K562 (cell line): Measurements from ENCODE around the gene DYNC1I1. TPM values are rescaled to one million over a fixed set of nuclear protein-coding genes. Genes with fewer than 3 reads are reported as not detected.

Experiments
- ATAC-seq: fragments of 200-7000 bp; cut with Tn5 transposase; 3 replicates; pipeline ENCODE4 v1.9.1; 2020; ENCODE audit warnings: moderate library complexity
- BruUV-seq: library from RNA; stranded (reverse); fragments of 400-500 nt; replicated peaks from 2 replicates; lab custom pipeline; 2021; lab: Mats Ljungman, UMichigan
- CTCF ChIA-PET: fragments of 300-600 bp; formaldehyde crosslinking; extraction: SDS; loops from one replicate; lab custom pipeline; 2021; ENCODE audit warnings: low intra/inter-chr PET ratio; lab: Yijun Ruan, JAX
- POLR2A ChIA-PET: fragments of 300-600, 350-650 bp; sonication (Branson Sonifier 250); formaldehyde crosslinking; extraction: SDS; loops from one replicate; lab custom pipeline; 2021; ENCODE audit warnings: antibody characterized with exemption, inconsistent platforms; lab: Yijun Ruan, JAX
- DNase-seq, 4 experiments: peaks; one replicate each; pipeline versions ENCODE4 v3.0.0 to v3.0.0-alpha.2; 2011 to 2018; ENCODE audit warnings: low spot score in 3 of 4, mixed read lengths in 3 of 4; ENCODE audit errors: extremely low read depth in 1 of 4
- FAIRE-seq: peaks from 2 replicates; lab custom pipeline; 2011; peaks lifted over from hg19 to GRCh38; lab: Jason Lieb, UNC
- H2AFZ ChIP-seq: 2 replicates; pipeline ENCODE4 v1.6.0; 2011; ENCODE audit warnings: low read depth, low read length, control low read depth, inconsistent platforms
- H3K27ac ChIP-seq: fragments of 200-600 bp; 3 replicates; pipeline ENCODE4 v1.8.0; 2011; ENCODE audit warnings: low read depth, mild to moderate bottlenecking, control low read depth, inconsistent platforms, low read length, moderate library complexity, mixed read lengths; ENCODE audit errors: extremely low read depth
- H3K27me3 ChIP-seq, 2 experiments: fragments of 300-600 bp in 1 of 2; 2 replicates in 1 of 2; 3 replicates in 1 of 2; pipeline versions ENCODE4 v1.6.0 to v1.8.0; 2011; ENCODE audit warnings: inconsistent platforms in 2 of 2, low read length in 2 of 2, mild to moderate bottlenecking in 1 of 2, mixed read lengths in 1 of 2, moderate library complexity in 1 of 2; ENCODE audit not compliant: control insufficient read depth in 2 of 2, insufficient read depth in 2 of 2
- H3K36me3 ChIP-seq: fragments of 300-600 bp; 3 replicates; pipeline ENCODE4 v1.8.0; 2011; ENCODE audit warnings: mild to moderate bottlenecking, low read length, inconsistent platforms; ENCODE audit not compliant: control insufficient read depth, insufficient read depth
- H3K4me1 ChIP-seq, 2 experiments: fragments of 200-600 bp in 1 of 2; replicated peaks in 1 of 2; 2 replicates in 1 of 2; 3 replicates in 1 of 2; pipeline versions ENCODE4 v1.5.1 to v1.8.0; 2011; ENCODE audit warnings: inconsistent platforms in 2 of 2, low read length in 2 of 2, mild to moderate bottlenecking in 1 of 2, mixed read lengths in 1 of 2, moderate library complexity in 1 of 2; ENCODE audit not compliant: control insufficient read depth in 2 of 2, insufficient read depth in 2 of 2
- H3K4me2 ChIP-seq: 2 replicates; pipeline ENCODE4 v1.6.1; 2011; ENCODE audit warnings: low read length, control low read depth, inconsistent platforms, mixed read lengths; ENCODE audit not compliant: insufficient read depth
- H3K4me3 ChIP-seq: fragments of 200-600 bp; sonication (generic), shearing (Covaris generic); 2 replicates; pipeline ENCODE4 v1.5.1; 2016; ENCODE audit warnings: control low read depth, inconsistent platforms
- H3K79me2 ChIP-seq: fragments of 200-600 bp; 3 replicates; pipeline ENCODE4 v1.8.0; 2011; ENCODE audit warnings: low read length, inconsistent platforms; ENCODE audit not compliant: control insufficient read depth, insufficient read depth
- H3K9ac ChIP-seq, 2 experiments: 2 replicates each; pipeline versions ENCODE4 v1.6.0 to v1.6.1; 2011; ENCODE audit warnings: low read depth in 2 of 2, low read length in 2 of 2, control low read depth in 1 of 2, inconsistent platforms in 1 of 2, mild to moderate bottlenecking in 1 of 2, mixed read lengths in 1 of 2; ENCODE audit not compliant: insufficient read depth in 1 of 2
- H3K9me1 ChIP-seq: one replicate; pipeline ENCODE4 v1.6.0; 2011; ENCODE audit warnings: inconsistent platforms, mild to moderate bottlenecking, low read length, moderate library complexity; ENCODE audit not compliant: control insufficient read depth, insufficient read depth
- H3K9me3 ChIP-seq: replicated peaks from 2 replicates; pipeline ENCODE4 v1.5.1; 2011; ENCODE audit warnings: low read depth, low read length, inconsistent platforms; ENCODE audit not compliant: control insufficient read depth, insufficient read depth
- H4K20me1 ChIP-seq: replicated peaks from 2 replicates; pipeline ENCODE4 v1.6.1; 2011; ENCODE audit warnings: low read length, inconsistent platforms, mixed read lengths; ENCODE audit not compliant: control insufficient read depth, insufficient read depth
- DMBX1 ChIP-seq: fragments of 250-450 bp; sonication (Bioruptor Pico); IDR thresholded peaks from 2 replicates; pipeline ENCODE4 v1.8.0; 2022; ENCODE audit warnings: inconsistent platforms, mild to moderate bottlenecking, moderate library complexity, borderline replicate concordance
- EGR1 ChIP-seq: fragments of 450-650 bp; conservative IDR thresholded peaks from 2 replicates; pipeline ENCODE4 v1.6.1; 2017; ENCODE audit warnings: mild to moderate bottlenecking
- EHMT2 ChIP-seq: fragments of 450-650 bp; IDR thresholded peaks from 2 replicates; pipeline ENCODE4 v1.6.1; 2018; ENCODE audit warnings: antibody characterized with exemption
- FOXJ2 ChIP-seq: fragments of 200-800 bp; sonication (Bioruptor generic); IDR thresholded peaks from 2 replicates; pipeline ENCODE4 v1.6.1; 2016; ENCODE audit warnings: missing genetic modification characterization, missing compliant biosample characterization
- FOXM1 ChIP-seq, 2 experiments: fragments of 450-650 bp in 1 of 2; sonication (generic) in 1 of 2; formaldehyde crosslinking in 1 of 2; IDR thresholded peaks; 2 replicates each; pipeline versions ENCODE4 v1.6.1 to v1.9.0; 2017 to 2022; ENCODE audit warnings: low read depth in 2 of 2, mild to moderate bottlenecking in 2 of 2, missing genetic modification reagents in 1 of 2, moderate library complexity in 1 of 2
- HNRNPLL ChIP-seq: fragments of 200-400 bp; formaldehyde crosslinking; IDR thresholded peaks from 2 replicates; pipeline ENCODE4 v1.6.1; 2017; ENCODE audit warnings: low read length, low read depth, mild to moderate bottlenecking; ENCODE audit not compliant: poor library complexity, severe bottlenecking
- NCOA2 ChIP-seq, 2 experiments: fragments of 450-650 bp; IDR thresholded peaks; 2 replicates each; pipeline ENCODE4 v1.6.1; 2018; ENCODE audit warnings: mild to moderate bottlenecking in 2 of 2, moderate library complexity in 1 of 2; ENCODE audit not compliant: partially characterized antibody in 2 of 2
- NFIC ChIP-seq: fragments of 450-650 bp; IDR thresholded peaks from 2 replicates; pipeline ENCODE4 v1.6.1; 2017; ENCODE audit warnings: mild to moderate bottlenecking, inconsistent platforms
- NR2C2 ChIP-seq, 2 experiments: fragments of 200-800 bp in 1 of 2; sonication (Bioruptor generic) in 1 of 2; sonication (generic) in 1 of 2; formaldehyde crosslinking in 1 of 2; IDR thresholded peaks; 2 replicates each; pipeline versions ENCODE4 v1.6.1 to v1.8.0; 2016 to 2022; ENCODE audit warnings: mild to moderate bottlenecking in 1 of 2, missing compliant biosample characterization in 1 of 2, missing genetic modification characterization in 1 of 2, missing genetic modification reagents in 1 of 2
- POLR2AphosphoS2 ChIP-seq: IDR thresholded peaks from 2 replicates; pipeline ENCODE4 v1.6.1; 2012; ENCODE audit warnings: low read length, improper control_type of control experiment
- SMC3 ChIP-seq: conservative IDR thresholded peaks from 2 replicates; pipeline ENCODE4 v1.6.1; 2011; ENCODE audit warnings: low read depth, low read length, improper control_type of control experiment; ENCODE audit not compliant: insufficient read depth
- TEAD2 ChIP-seq: fragments of 450-650 bp; IDR thresholded peaks from 2 replicates; pipeline ENCODE4 v1.6.1; 2016; ENCODE audit warnings: missing genetic modification characterization, control low read depth, missing compliant biosample characterization
- ZNF589 ChIP-seq: fragments of 200-800 bp; sonication (Bioruptor generic); IDR thresholded peaks from 2 replicates; pipeline ENCODE4 v1.6.1; 2016; ENCODE audit warnings: low read depth, missing genetic modification characterization, missing compliant biosample characterization
- WGBS: fragments of 100-300 bp; shearing (Covaris generic); methylation state at CpG from one replicate; pipeline ENCODE4 v1.1.6; 2016; ENCODE audit warnings: low coverage, mixed read lengths; ENCODE audit not compliant: insufficient coverage; ENCODE audit errors: missing lambda C conversion rate; 5-methylcytosine and 5-hydroxymethylcytosine counted together
- in situ Hi-C: fragments of 300-500 bp; cut with MboI; formaldehyde crosslinking; loops from 4 replicates; pipeline ENCODE4 v1.15.0; 2018; ENCODE audit warnings: inconsistent platforms, mixed read lengths
- intact Hi-C: fragments of 100-400 bp; cut with micrococcal nuclease; formaldehyde crosslinking; loops from 2 replicates; pipeline ENCODE4 v1.14.2; 2022
- polyA plus RNA-seq, 8 experiments: library from polyadenylated mRNA; depleted of rRNA in 4 of 8; stranded (reverse) in 5 of 8; unstranded in 3 of 8; fragments of >200 nt; fragmentation: Nextera tagmentation in 2 of 8; fragmentation: Illumina TruSeq in 1 of 8; extraction: Ambion mirVana in 2 of 8; extraction: Trizol in 1 of 8; gene quantifications; 2 replicates each; pipeline versions ENCODE4 v1.2.1 to v1.2.3, GENCODE V29; 2011 to 2014; ENCODE audit warnings: inconsistent platforms in 1 of 8, missing spikeins in 1 of 8
- total RNA-seq, 7 experiments: library from RNA; depleted of rRNA in 6 of 7; stranded (reverse); fragments of >200 nt in 6 of 7; fragmentation: Illumina TruSeq in 2 of 7; extraction: Trizol in 2 of 7; gene quantifications; 2 replicates each; pipeline versions ENCODE4 v1.2.1 to v1.2.3, GENCODE V29; 2011 to 2021; ENCODE audit warnings: low replicate concordance in 1 of 7
- TF ChIP-seq, protein P1 (sequence below), 3 experiments: fragments of 200-800 bp in 1 of 3; sonication (Bioruptor generic) in 1 of 3; sonication (generic) in 1 of 3; formaldehyde crosslinking in 1 of 3; IDR thresholded peaks; 2 replicates each; pipeline versions ENCODE4 v1.6.1 to v1.8.0; 2016 to 2022; ENCODE audit warnings: mild to moderate bottlenecking in 2 of 3, missing compliant biosample characterization in 2 of 3, missing genetic modification characterization in 2 of 3, missing genetic modification reagents in 1 of 3
- TF ChIP-seq, protein P2 (sequence below): IDR thresholded peaks from 2 replicates; pipeline ENCODE4 v1.6.1; 2014; ENCODE audit warnings: antibody characterized with exemption
- TF ChIP-seq, protein P3 (sequence below): fragments of 250-450 bp; sonication (Bioruptor Pico); IDR thresholded peaks from 2 replicates; pipeline ENCODE4 v1.8.0; 2022; ENCODE audit warnings: inconsistent platforms

Gene DYNC1I1
- total and polyA plus RNA-seq, 9 of the 15 experiments (the other 6 are each of a cell fraction or from before 2014, with no cell fraction given), result 0.22 to 1.5 (median 0.44) TPM

DNA sequence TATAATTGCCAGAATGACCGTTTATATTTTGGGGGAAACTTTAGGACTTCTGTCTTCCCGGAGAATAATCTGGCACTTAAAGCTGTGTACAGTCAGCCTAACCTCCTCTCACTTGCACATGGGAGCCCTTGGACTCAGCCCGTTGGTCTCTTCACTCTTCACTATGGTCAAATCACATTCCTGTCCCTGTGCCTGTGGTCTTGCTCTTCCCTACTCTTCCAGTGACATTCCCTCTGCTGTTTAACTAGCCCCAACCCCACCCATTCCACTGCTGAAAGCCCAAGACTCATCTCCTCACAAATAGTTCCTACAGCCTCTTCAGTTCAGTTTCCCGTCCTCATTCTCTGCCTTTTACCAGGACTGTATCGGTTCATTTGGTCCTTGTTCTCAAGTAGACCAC, 135.0 kb downstream of the DYNC1I1 start:
- CTCF ChIA-PET, result no interaction called here
- no peak overlapping the region for H2AFZ ChIP-seq
- no peaks in the 10 kb centered on the region for H3K4me1 ChIP-seq
- no peaks in the 10 kb centered on the region for H3K79me2 ChIP-seq
- WGBS, result 3% methylated on average over 5 of the region's 5 CpGs
- no peak overlapping the region for H3K4me3 ChIP-seq
- H3K9ac ChIP-seq, result no peak overlapping the region
- intact Hi-C loops (no loop called here), in situ Hi-C loops (no loop called here)
- no peak overlapping the region for H3K27ac ChIP-seq
- DNase-seq (no peak), FAIRE-seq (no peak), ATAC-seq (no peak)
- BruUV-seq, result no TSS peak
- H3K36me3 ChIP-seq, result no peaks in the 10 kb centered on the region
- POLR2A ChIA-PET, result no interaction called here
- H3K9me3 ChIP-seq, result no peaks in the 10 kb centered on the region
- H3K9me1 ChIP-seq, result no peaks in the 10 kb centered on the region
- no peak overlapping the region for H3K4me2 ChIP-seq
- H4K20me1 ChIP-seq, result no peaks in the 10 kb centered on the region
- H3K27me3 ChIP-seq, result no peaks in the 10 kb centered on the region; a peak in 2 of 5 replicates
- TF ChIP-seq NR2C2 (CRISPR knock-in tag; IDR thresholded peaks at IDR 0.05) (no peak), NR2C2 (tag; IDR thresholded peaks at IDR 0.05) (no peak), FOXJ2 (tag) (no peak), ZNF589 (CRISPR knock-in tag) (no peak), NFIC (no peak), HNRNPLL (no peak), POLR2AphosphoS2 (no peak), DMBX1 (no peak), EHMT2 (no peak), TEAD2 (tag) (no peak), FOXM1 (IDR thresholded peaks at IDR 0.05; ENCODE audit: low read depth) (no peak), FOXM1 (CRISPR knock-in tag; IDR thresholded peaks at IDR 0.05; ENCODE audit: low read depth) (no peak), SMC3 (no peak), NCOA2 (IDR thresholded peaks at IDR 0.05; ENCODE audit: partially characterized antibody in 2 of 2) (no peak), EGR1 (no peak)
- TF ChIP-seq, protein P1, sequence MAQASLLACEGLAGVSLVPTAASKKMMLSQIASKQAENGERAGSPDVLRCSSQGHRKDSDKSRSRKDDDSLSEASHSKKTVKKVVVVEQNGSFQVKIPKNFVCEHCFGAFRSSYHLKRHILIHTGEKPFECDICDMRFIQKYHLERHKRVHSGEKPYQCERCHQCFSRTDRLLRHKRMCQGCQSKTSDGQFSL (CRISPR knock-in tag; IDR thresholded peaks at IDR 0.05), result no peak
- TF ChIP-seq, protein P1 (tag; IDR thresholded peaks at IDR 0.05), result no peak
- TF ChIP-seq, protein P2, sequence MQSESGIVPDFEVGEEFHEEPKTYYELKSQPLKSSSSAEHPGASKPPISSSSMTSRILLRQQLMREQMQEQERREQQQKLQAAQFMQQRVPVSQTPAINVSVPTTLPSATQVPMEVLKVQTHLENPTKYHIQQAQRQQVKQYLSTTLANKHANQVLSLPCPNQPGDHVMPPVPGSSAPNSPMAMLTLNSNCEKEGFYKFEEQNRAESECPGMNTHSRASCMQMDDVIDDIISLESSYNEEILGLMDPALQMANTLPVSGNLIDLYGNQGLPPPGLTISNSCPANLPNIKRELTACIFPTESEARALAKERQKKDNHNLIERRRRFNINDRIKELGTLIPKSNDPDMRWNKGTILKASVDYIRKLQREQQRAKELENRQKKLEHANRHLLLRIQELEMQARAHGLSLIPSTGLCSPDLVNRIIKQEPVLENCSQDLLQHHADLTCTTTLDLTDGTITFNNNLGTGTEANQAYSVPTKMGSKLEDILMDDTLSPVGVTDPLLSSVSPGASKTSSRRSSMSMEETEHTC, result no peak
- TF ChIP-seq, protein P3, sequence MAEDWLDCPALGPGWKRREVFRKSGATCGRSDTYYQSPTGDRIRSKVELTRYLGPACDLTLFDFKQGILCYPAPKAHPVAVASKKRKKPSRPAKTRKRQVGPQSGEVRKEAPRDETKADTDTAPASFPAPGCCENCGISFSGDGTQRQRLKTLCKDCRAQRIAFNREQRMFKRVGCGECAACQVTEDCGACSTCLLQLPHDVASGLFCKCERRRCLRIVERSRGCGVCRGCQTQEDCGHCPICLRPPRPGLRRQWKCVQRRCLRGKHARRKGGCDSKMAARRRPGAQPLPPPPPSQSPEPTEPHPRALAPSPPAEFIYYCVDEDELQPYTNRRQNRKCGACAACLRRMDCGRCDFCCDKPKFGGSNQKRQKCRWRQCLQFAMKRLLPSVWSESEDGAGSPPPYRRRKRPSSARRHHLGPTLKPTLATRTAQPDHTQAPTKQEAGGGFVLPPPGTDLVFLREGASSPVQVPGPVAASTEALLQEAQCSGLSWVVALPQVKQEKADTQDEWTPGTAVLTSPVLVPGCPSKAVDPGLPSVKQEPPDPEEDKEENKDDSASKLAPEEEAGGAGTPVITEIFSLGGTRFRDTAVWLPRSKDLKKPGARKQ (CRISPR knock-in tag), result no peak
